WTC11 (cell line): Measurements from ENCODE around the gene PPP1CB. TPM values are rescaled to one million over a fixed set of nuclear protein-coding genes. Genes with fewer than 3 reads are reported as not detected.

Experiments
- HMGA2 ChIP-seq: fragments of 250-450 bp; sonication (Bioruptor Pico); IDR thresholded peaks from 2 replicates; pipeline ENCODE4 v1.4.0; 2021; ENCODE audit warnings: mild to moderate bottlenecking, moderate library complexity
- JUN ChIP-seq: sonication (generic); formaldehyde crosslinking; IDR thresholded peaks from 2 replicates; pipeline ENCODE4 v1.8.0; 2023; ENCODE audit warnings: mild to moderate bottlenecking, missing genetic modification reagents
- PRDM15 ChIP-seq: sonication (generic); formaldehyde crosslinking; IDR thresholded peaks from 2 replicates; pipeline ENCODE4 v1.8.0; 2022; ENCODE audit warnings: missing genetic modification reagents
- PRRX2 ChIP-seq: fragments of 250-450 bp; sonication (Bioruptor Pico); IDR thresholded peaks from 2 replicates; pipeline ENCODE4 v1.8.0; 2021; ENCODE audit warnings: mild to moderate bottlenecking
- total RNA-seq: library from RNA; stranded (reverse); gene quantifications from 3 replicates; pipeline ENCODE4 v1.2.3, GENCODE V29; 2021

PPP1CB gene
- total RNA-seq, 1 experiment from 2014 or later: 133 TPM

DNA sequence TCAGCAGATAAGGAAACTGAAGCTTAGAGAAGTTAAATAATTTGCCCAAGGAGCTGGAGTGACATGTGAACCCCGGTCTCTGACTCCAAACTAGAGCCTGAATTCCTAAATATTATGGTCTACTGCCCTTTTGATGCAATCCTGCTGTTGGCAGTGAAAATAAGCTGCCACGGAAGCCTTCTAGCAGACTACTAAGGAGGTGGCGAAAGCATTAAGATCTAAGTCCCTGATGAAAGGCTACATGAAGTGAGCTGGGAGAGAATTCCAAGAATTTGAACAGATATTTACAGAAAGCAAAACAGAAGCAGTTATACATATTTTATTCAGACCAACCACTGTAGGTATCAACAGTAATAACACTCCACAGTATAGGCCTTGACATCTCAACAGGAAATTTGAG, 90.4 kb downstream of the PPP1CB start (continued):
- TF ChIP-seq PRDM15 (CRISPR knock-in tag): no peak
- no peak for TF ChIP-seq PRRX2 (CRISPR knock-in tag)
- TF ChIP-seq HMGA2 (CRISPR knock-in tag): no peak
- TF ChIP-seq JUN: no peak
- TF ChIP-seq, all 79 proteins: peak for 0

Other genes starting within 250 kb of the PPP1CB start
- gene SPDYA, start 59.0 kb downstream of the PPP1CB start, total RNA-seq: 0.30 to 0.61 TPM (median 0.46 TPM) in 3 replicates
- 24.0 to 26.4 TPM (median 24.3 TPM) in 3 replicates for gene TRMT61B, start 118.5 kb downstream of the PPP1CB start, total RNA-seq
- 92.4 to 112 TPM (median 103 TPM) in 3 replicates for gene WDR43, start 142.8 kb downstream of the PPP1CB start, total RNA-seq
- gene TOGARAM2, start 229.5 kb downstream of the PPP1CB start, total RNA-seq: 0.62 to 1.0 TPM (median 1.0 TPM) in 3 replicates